Measurements from ENCODE around the gene CHI3L1. TPM values are rescaled to one million over a fixed set of nuclear protein-coding genes. Genes with fewer than 3 reads are reported as not detected.
A peak's percentile ranks its signal among the peaks of the same experiment; 100 is the strongest.

CHI3L1 gene
- total and polyA plus RNA-seq, 12 donors: 0.15 to 14.3 (median 2.0) TPM; not detected in 1

DNA sequence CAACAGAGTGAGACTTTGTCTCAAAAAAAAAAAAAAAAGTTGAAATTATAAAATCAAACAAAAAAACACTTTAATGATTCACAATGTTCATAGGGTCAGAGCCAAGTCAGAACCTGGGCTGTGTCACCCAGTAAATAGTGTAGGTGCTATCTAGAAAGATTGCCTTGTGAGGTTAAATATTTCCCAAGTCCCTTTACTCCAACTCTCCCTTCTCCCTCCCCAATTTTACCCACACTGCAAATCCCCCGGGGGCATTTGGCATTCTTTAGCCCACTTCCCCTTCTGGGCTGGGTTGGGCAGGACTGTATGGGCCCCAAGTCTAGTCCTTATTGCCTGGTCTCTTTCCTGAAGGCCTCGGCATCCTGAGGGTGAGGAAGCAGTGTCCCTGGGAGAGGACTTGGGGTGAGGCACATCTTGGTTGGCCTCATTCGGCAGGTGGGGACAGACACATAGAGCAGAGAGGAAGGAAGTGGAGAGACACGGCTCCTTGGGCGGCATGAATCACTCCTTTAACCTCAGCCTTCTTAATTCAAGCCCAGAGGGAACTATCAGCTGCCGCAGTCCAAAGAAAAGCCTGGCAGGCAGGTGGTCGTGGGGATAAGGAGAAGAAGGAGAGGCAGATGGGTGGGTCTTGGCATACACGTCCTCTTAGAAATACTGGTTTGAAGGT, 50.7 kb downstream of the CHI3L1 start:
- Histone ChIP-seq H3K27me3 (peaks cover 0 to 34% (median 0%) of the 10 kb centered on the region in 7 donors), H3K9me3 (no peaks in the 10 kb centered on the region), H3K27ac (no peak overlapping the region), H3K4me3 (no peak overlapping the region), H3K4me1 (peaks cover 0 to 19% (median 9%) of the 10 kb centered on the region in 9 donors), H3K36me3 (no peaks in the 10 kb centered on the region)
- intact Hi-C loops (cut with DNase I): no loop called here
- no peak for ATAC-seq
- no peak for DNase-seq
- WGBS, 2 donors: 64 to 73% methylated on average over 8 of the region's 8 CpGs
- TF ChIP-seq, protein P1, sequence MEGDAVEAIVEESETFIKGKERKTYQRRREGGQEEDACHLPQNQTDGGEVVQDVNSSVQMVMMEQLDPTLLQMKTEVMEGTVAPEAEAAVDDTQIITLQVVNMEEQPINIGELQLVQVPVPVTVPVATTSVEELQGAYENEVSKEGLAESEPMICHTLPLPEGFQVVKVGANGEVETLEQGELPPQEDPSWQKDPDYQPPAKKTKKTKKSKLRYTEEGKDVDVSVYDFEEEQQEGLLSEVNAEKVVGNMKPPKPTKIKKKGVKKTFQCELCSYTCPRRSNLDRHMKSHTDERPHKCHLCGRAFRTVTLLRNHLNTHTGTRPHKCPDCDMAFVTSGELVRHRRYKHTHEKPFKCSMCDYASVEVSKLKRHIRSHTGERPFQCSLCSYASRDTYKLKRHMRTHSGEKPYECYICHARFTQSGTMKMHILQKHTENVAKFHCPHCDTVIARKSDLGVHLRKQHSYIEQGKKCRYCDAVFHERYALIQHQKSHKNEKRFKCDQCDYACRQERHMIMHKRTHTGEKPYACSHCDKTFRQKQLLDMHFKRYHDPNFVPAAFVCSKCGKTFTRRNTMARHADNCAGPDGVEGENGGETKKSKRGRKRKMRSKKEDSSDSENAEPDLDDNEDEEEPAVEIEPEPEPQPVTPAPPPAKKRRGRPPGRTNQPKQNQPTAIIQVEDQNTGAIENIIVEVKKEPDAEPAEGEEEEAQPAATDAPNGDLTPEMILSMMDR (IDR thresholded peaks at IDR 0.05): no peak

GRCh38 chr1:203133970-203134725, 52.4 kb downstream of the CHI3L1 start:
- ATAC-seq (no peak), DNase-seq (no peak)
- Histone ChIP-seq H3K27ac (no peak overlapping the region), H3K36me3 (no peaks in the 10 kb centered on the region), H3K27me3 (peaks cover 0 to 34% (median 0%) of the 10 kb centered on the region in 7 donors), H3K4me3 (no peak overlapping the region), H3K9me3 (no peaks in the 10 kb centered on the region), H3K4me1 (peaks cover 11 to 33% (median 25%) of the 10 kb centered on the region in 9 donors)
- WGBS, 2 donors: 68 to 70% methylated on average over 12 of the region's 12 CpGs
- TF ChIP-seq, protein P1 (IDR thresholded peaks at IDR 0.05): no peak
- intact Hi-C loops (cut with DNase I): no loop called here

DNA sequence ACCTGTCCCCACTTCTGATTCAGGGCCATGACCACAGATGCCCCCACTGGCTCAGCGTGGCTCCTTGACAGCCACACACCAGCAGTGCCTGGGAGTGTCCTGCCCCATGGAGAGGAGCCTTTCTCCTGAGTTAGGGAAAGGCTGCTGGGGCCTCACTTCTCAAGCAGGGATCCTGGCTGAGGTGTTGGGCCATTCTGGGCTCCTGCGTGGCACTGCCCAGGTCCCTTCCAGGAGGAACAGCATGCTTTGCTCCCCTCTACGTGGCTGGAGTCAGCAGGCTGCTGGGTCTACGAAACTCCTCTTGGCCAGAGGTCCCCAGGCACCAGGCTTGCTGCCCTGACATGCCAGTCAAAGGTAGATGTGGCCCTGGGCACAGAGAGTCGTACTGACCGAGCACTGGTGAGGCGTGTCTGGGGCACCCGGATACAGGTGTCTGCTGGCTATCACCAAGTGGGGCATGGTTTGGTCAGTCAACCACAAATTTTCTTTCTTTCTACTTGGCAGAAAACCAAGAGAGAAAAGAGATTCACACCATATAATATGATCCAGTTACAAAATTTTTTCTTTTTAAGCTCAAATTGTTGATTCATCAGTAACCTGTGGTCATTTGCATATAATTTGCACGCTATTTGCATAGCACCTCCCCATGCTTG, 54.8 kb downstream of the CHI3L1 start:
- TF ChIP-seq, protein P1 (IDR thresholded peaks at IDR 0.05): no peak
- DNase-seq (no peak), ATAC-seq (no peak)
- Histone ChIP-seq H3K9me3 (no peaks in the 10 kb centered on the region), H3K36me3 (no peaks in the 10 kb centered on the region), H3K4me1 (peaks cover 23 to 58% (median 49%) of the 10 kb centered on the region in 9 donors), H3K4me3 (no peak overlapping the region), H3K27ac (peak overlapping the region in 5 of 10 donors; percentile 6 to 91 (median 21)), H3K27me3 (peaks cover 0 to 58% (median 0%) of the 10 kb centered on the region in 7 donors)
- 84 to 90% methylated on average over 9 of the region's 9 CpGs for WGBS, 2 donors
- intact Hi-C loops (cut with DNase I): no loop called here

DNA sequence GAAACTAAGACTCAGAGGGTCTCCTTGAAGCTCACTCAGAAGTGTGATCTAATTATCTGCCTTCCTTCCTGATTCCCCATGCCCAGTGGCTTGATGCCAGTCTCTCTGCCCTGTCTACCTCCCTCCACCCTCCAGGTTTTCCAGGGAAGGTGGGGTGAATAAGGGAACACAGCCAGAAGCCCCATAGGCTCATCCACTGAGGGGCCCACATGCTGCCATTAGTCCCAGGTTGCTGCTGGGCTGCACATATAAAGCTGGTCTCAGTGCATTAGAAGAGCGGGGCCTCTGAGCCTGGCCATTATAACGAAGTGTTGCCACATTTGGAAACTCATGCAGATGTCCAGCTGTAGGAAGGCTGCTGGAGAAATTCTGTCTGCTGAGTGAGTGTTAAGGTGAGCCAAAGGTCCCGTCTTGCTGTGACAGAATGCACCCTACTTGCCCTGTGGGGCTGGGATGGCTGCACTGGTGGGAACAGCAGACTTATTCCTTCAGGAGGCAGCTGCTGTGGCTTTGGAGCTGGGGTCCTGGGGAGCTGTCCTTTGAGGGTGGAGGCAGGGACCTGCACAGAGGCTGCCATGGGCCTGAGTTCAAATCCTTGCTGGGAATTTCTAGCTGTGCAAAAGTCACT, 56.0 kb downstream of the CHI3L1 start:
- H3K27ac ChIP-seq: peak overlapping the region; percentile 14 to 91 (median 81)

More for the DNA sequence above, 56.0 kb downstream of the CHI3L1 start:
- Histone ChIP-seq H3K4me1 (peaks cover 23 to 66% (median 52%) of the 10 kb centered on the region in 9 donors), H3K4me3 (no peak overlapping the region), H3K27me3 (peaks cover 0 to 57% (median 0%) of the 10 kb centered on the region in 7 donors), H3K36me3 (no peaks in the 10 kb centered on the region), H3K9me3 (no peaks in the 10 kb centered on the region)
- intact Hi-C loops (cut with DNase I): no loop called here
- 48 to 57% methylated on average over 3 of the region's 3 CpGs for WGBS, 2 donors
- TF ChIP-seq, protein P1 (IDR thresholded peaks at IDR 0.05): no peak
- ATAC-seq: peak in 6 of 8 donors; percentile 14 to 59 (median 31)
- DNase-seq: no peak
